Measurements from ENCODE around the gene EDNRA.

DNA sequence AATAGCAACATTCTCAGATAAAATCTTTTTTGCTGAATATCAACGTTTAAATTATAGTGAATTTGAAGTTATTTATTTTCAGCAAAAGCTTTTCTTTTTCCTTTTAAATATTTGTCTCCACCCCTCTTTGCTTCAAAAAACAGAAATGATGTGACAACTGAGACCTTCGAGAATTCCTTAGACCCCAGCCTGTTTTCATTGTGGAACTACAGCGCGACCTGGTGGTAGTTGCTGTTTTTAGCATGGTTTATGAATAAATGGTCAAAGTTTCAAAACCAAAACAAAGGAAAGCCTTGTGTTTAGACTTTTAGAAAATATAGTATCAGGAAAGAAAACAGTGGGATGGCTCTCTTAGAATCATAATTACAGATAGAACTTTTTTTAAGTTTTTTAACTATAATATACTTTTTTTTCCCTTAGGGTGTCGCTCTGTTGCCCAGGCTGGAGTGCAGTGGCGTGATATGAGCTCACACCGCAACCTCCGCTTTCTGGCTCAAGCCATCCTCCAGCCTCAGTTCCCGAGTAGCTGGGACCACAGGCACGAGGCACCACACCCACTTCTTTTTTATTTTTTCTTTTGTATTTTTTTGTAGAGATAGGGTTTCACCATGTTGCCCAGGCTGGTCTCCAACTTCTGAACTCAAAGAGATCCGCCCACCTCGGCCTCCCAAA is 109.5 kb downstream of the EDNRA start:
- TF ChIP-seq, protein P1, sequence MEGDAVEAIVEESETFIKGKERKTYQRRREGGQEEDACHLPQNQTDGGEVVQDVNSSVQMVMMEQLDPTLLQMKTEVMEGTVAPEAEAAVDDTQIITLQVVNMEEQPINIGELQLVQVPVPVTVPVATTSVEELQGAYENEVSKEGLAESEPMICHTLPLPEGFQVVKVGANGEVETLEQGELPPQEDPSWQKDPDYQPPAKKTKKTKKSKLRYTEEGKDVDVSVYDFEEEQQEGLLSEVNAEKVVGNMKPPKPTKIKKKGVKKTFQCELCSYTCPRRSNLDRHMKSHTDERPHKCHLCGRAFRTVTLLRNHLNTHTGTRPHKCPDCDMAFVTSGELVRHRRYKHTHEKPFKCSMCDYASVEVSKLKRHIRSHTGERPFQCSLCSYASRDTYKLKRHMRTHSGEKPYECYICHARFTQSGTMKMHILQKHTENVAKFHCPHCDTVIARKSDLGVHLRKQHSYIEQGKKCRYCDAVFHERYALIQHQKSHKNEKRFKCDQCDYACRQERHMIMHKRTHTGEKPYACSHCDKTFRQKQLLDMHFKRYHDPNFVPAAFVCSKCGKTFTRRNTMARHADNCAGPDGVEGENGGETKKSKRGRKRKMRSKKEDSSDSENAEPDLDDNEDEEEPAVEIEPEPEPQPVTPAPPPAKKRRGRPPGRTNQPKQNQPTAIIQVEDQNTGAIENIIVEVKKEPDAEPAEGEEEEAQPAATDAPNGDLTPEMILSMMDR (IDR thresholded peaks at IDR 0.05), result peak; percentile 66 to 79 (median 78)
- no peak for TF ChIP-seq EP300 (IDR thresholded peaks at IDR 0.05)
